NK-92 (cell line): ENCODE data around the gene KATNB1.
"Not testable (repeated sequence)": the region's sequence is repeated elsewhere in the genome, so short reads cannot be mapped to it uniquely, and the experiment has no call there.

Experiments used
- DNase-seq: peaks from one replicate; lab custom pipeline; 2025; ENCODE audit not compliant: unreplicated experiment; lab: John Stamatoyannopoulos, UW

Gene KATNB1

GRCh38 chr16:57743458-57743857 is 7.9 kb downstream of the KATNB1 start:
- DNase-seq: no peak

DNA sequence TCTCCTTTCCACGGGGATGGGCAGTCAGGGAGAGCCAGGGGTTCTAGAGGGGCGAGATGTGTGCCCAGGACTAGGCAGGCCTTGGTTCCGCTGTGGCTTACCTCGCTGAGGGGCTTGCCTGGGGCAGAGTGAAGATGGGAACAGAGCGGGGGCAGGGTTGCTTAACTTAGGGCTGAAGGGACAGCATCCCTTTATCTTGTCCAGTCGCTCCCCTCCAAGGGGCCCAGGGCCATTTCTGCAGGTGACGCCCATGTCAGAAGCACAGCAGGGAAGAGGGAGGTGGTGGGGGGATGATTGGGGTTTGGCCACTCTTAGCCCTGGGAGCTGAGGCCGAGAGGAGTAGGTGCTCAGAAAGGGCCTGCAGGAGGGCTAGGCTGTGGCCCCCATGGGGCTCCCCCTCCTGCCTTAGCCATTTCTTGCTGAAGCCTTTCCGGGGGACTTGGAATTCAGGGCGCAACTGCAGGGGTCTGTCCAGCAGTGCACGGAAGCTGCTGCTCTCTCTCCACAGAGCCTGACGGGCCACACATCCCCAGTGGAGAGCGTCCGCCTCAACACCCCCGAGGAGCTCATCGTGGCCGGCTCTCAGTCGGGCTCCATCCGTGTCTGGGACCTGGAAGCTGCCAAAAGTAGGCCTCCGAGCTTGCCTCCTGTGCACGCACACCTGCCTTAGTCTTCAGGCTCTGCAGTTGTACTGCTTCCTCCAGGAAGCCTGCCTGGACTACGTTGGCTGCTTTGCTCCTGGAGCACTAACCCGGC is 8.5 kb downstream of the KATNB1 start:
- no peak for DNase-seq

- no peak for DNase-seq
These were observed 9.0 kb downstream of the KATNB1 start for GRCh38 chr16:57744642-57744903.

DNA sequence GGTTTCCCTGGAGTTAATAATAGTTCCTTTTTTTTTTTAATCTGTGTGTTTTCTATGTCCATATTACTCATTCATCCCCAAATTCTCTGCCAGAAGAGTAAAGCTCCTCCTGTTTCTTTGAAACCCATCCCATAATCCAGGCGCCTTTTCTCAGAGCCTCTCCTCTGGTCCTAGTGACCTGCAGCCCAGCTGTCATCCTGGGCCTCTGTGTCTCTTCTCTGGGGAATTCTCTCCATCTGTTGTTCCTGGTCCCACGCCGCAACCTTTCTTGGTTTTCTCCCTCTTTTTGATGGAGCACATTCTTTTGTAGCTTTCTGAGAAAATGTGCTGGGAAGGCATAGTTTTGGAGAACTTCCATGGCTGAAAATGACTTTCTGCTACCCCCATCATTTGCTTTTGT is 10.2 kb downstream of the KATNB1 start:
- DNase-seq: no peak

- not testable (repeated sequence) for DNase-seq
These were observed 10.7 kb downstream of the KATNB1 start for GRCh38 chr16:57746316-57746715.

- DNase-seq: no peak
These were observed 11.5 kb downstream of the KATNB1 start for GRCh38 chr16:57747091-57747490.

- DNase-seq: no peak
These were observed 11.9 kb downstream of the KATNB1 start for GRCh38 chr16:57747496-57747895.

- DNase-seq: no peak
These were observed 12.4 kb downstream of the KATNB1 start for GRCh38 chr16:57747996-57748395.

- DNase-seq: no peak
These were observed 13.0 kb downstream of the KATNB1 start for GRCh38 chr16:57748596-57748995.

DNA sequence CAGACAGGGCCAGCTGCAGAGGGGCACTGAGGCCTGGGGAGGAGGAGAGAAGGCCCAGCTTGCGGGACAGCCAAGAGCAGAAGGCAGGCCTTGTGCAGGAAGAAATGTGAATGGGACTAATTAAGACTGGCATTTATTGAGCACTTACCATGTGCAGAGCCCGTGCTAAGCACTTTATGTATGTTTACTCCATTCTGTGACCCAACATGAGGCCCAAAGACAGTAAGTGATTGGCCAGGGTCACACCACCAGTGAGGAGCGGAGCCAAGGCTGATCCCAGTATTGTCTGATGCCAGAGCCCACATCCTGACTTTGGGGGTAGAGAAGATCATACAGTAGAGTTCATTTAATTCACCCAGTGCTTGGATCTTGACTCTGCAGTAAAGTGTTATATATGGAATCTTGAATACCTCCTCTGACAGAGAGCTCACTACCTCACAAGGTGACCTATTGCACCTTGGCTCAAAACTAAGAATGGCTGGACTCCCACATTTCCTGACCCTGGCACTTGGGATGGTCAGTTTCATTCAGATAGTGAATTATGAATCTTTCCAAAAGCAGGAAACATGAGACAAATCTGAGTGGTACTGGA is 13.6 kb downstream of the KATNB1 start:
- no peak for DNase-seq

DNA sequence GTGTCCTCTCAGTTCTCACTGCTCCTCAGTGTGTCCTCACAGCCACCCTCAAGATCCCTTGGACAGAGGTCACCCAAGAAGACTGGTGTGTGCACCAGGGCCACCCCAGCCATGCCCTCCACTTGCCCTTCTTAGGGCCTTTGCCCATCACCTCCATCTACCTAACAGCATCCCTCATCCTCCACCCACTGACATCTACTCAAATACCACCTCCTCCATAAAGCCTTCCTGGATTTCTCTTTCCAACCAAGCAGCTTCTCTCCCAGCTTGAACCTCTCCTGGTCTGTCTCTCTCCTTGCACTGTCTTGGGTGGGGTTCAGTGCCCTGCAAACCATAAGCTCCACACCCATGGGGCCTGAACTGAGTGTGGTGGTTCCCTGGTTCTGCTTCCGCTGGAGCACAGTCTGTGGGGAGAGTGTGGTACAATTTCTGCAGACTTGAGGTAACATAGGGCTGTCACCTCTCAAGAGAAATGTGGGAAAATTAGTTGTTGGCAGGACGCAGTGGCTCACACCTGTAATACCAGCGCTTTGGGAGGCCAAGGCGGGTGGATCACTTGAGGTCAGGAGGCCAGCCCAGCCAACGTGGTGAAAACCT is 14.4 kb downstream of the KATNB1 start:
- no peak for DNase-seq

- DNase-seq: no peak
These were observed 15.4 kb downstream of the KATNB1 start for GRCh38 chr16:57750796-57751538.

GRCh38 chr16:57751539-57752202 is 16.1 kb downstream of the KATNB1 start:
- DNase-seq: no peak

GRCh38 chr16:57752203-57752580 is 16.6 kb downstream of the KATNB1 start:
- DNase-seq: no peak

GRCh38 chr16:57752581-57753447 is 17.2 kb downstream of the KATNB1 start:
- no peak for DNase-seq

DNA sequence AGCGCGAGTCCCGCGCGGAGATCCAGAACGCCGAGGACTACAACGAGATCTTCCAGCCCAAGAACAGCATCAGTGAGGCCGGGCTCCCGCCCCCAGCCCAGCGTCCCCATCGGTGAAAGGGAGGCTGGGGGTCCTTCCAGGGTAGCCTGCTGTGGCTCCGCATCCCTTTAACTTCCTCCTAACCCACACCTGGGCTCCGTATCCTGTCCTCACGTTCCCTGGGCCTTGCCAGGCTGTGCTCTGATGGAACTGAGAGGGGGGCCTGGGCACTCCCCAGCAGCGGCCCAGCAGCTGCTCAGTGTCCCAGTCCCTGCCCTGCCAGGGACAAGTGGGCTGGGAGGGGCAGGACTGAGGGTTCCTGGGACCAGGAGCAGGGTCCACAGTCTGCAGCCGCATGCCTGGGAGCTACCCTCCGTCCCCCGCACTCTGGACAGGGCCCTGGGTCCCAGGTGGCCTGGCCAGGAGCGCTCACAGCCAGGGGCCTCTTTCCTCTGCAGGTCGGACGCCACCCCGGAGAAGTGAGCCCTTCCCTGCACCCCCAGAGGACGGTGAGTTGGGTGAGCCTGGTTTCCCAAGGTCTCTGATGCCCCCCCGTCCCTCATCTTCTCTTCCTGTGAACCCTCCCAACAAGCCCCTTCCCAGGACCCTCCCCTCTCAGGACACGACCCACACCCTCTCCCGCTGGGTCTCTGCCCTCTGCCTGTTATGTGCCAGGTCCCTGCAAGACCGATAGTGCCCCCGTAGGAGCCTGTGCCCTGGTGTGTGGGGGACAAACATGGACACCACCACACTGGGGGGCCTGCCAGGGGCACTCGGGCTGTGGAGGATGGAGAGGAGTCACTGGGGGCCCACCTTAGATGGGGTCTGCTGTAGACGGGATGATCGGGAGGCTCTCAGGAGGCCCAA is 18.1 kb downstream of the KATNB1 start:
- DNase-seq: no peak

- DNase-seq: no peak
These were observed 18.9 kb downstream of the KATNB1 start for GRCh38 chr16:57754354-57755060.

GRCh38 chr16:57755061-57755684 is 19.6 kb downstream of the KATNB1 start:
- DNase-seq: no peak
